H9 (cell line): ENCODE measurements around the gene DNASE1L2. TPM values are rescaled to one million over a fixed set of nuclear protein-coding genes. Genes with fewer than 3 reads are reported as not detected.

Experiments
- DNase-seq: peaks from one replicate; pipeline ENCODE4 v3.0.0-alpha.2; 2017
- H2AFZ ChIP-seq: one replicate; pipeline ENCODE4 v1.6.1; 2013; ENCODE audit warnings: mild to moderate bottlenecking, low read length, control low read depth, moderate library complexity
- H2AK5ac ChIP-seq: 2 replicates; pipeline ENCODE4 v1.6.1; 2013; ENCODE audit warnings: low read length, control low read depth, mixed read lengths; ENCODE audit not compliant: insufficient read length
- H2BK120ac ChIP-seq: one replicate; pipeline ENCODE4 v1.6.1; 2013; ENCODE audit warnings: low read depth, mild to moderate bottlenecking, low read length, control low read depth, inconsistent platforms; ENCODE audit not compliant: poor library complexity, severe bottlenecking
- H2BK12ac ChIP-seq: 2 replicates; pipeline ENCODE4 v1.6.1; 2013; ENCODE audit warnings: low read length, control low read depth, mixed read lengths, low read depth; ENCODE audit not compliant: insufficient read length
- H2BK15ac ChIP-seq: 2 replicates; pipeline ENCODE4 v1.6.1; 2013; ENCODE audit warnings: low read depth, low read length, control low read depth
- H2BK20ac ChIP-seq: one replicate; pipeline ENCODE4 v1.6.1; 2013; ENCODE audit warnings: low read depth, mild to moderate bottlenecking, low read length, control low read depth, inconsistent platforms; ENCODE audit not compliant: poor library complexity, severe bottlenecking
- H2BK5ac ChIP-seq: 2 replicates; pipeline ENCODE4 v1.6.1; 2013; ENCODE audit warnings: low read length, control low read depth, mixed read lengths; ENCODE audit not compliant: insufficient read length
- H3K14ac ChIP-seq: 2 replicates; pipeline ENCODE4 v1.6.1; 2013; ENCODE audit warnings: low read length, control low read depth; ENCODE audit not compliant: insufficient read depth
- H3K18ac ChIP-seq: 2 replicates; pipeline ENCODE4 v1.6.1; 2013; ENCODE audit warnings: low read depth, mild to moderate bottlenecking, mixed read lengths, low read length, control low read depth; ENCODE audit not compliant: insufficient read length
- H3K23ac ChIP-seq: 2 replicates; pipeline ENCODE4 v1.6.1; 2013; ENCODE audit warnings: low read length, control low read depth, mixed read lengths, low read depth; ENCODE audit not compliant: insufficient read length
- H3K23me2 ChIP-seq: 2 replicates; pipeline ENCODE4 v1.6.1; 2013; ENCODE audit warnings: low read depth, mild to moderate bottlenecking, mixed read lengths, low read length, control low read depth; ENCODE audit not compliant: insufficient read length, poor library complexity, severe bottlenecking
- H3K27ac ChIP-seq: 2 replicates; pipeline ENCODE4 v1.5.1; 2013; ENCODE audit warnings: low read length, control low read depth, mixed read lengths, low read depth; ENCODE audit not compliant: insufficient read length
- H3K27me3 ChIP-seq: 2 replicates; pipeline ENCODE4 v1.6.1; 2013; ENCODE audit warnings: low read length, control low read depth, inconsistent platforms; ENCODE audit not compliant: insufficient read depth
- H3K4ac ChIP-seq: 2 replicates; pipeline ENCODE4 v1.6.1; 2013; ENCODE audit warnings: low read depth, mild to moderate bottlenecking, control low read depth, inconsistent platforms, low read length, moderate library complexity
- H3K4me1 ChIP-seq: 2 replicates; pipeline ENCODE4 v1.6.1; 2013; ENCODE audit warnings: low read length, control low read depth, inconsistent platforms; ENCODE audit not compliant: insufficient read depth
- H3K4me2 ChIP-seq: 2 replicates; pipeline ENCODE4 v1.6.1; 2013; ENCODE audit warnings: low read length, control low read depth, mixed read lengths; ENCODE audit not compliant: insufficient read length, insufficient read depth
- H3K56ac ChIP-seq: 2 replicates; pipeline ENCODE4 v1.6.1; 2013; ENCODE audit warnings: low read depth, mild to moderate bottlenecking, mixed read lengths, low read length, control low read depth; ENCODE audit not compliant: insufficient read length
- H3K79me1 ChIP-seq: 2 replicates; pipeline ENCODE4 v1.6.1; 2013; ENCODE audit warnings: low read depth, mild to moderate bottlenecking, moderate library complexity, low read length, control low read depth, inconsistent platforms; ENCODE audit not compliant: insufficient read depth, poor library complexity, severe bottlenecking
- H3K79me2 ChIP-seq: 2 replicates; pipeline ENCODE4 v1.6.1; 2013; ENCODE audit warnings: low read length, control low read depth, inconsistent platforms; ENCODE audit not compliant: insufficient read depth
- H3K9ac ChIP-seq: 2 replicates; pipeline ENCODE4 v1.6.1; 2013; ENCODE audit warnings: low read length, control low read depth, mixed read lengths; ENCODE audit not compliant: insufficient read length; ENCODE audit errors: extremely low read depth
- H3K9me3 ChIP-seq: one replicate; pipeline ENCODE4 v1.6.1; 2013; ENCODE audit warnings: low read depth, low read length, inconsistent platforms; ENCODE audit not compliant: control insufficient read depth
- H3T11ph ChIP-seq: one replicate; pipeline ENCODE4 v1.6.1; 2013; ENCODE audit warnings: mild to moderate bottlenecking, low read length, control low read depth, inconsistent platforms
- H4K20me1 ChIP-seq: one replicate; pipeline ENCODE4 v1.6.1; 2013; ENCODE audit not compliant: control insufficient read depth, insufficient read length, insufficient read depth
- H4K5ac ChIP-seq: 2 replicates; pipeline ENCODE4 v1.6.1; 2013; ENCODE audit warnings: low read depth, mild to moderate bottlenecking, mixed read lengths, low read length, control low read depth; ENCODE audit not compliant: insufficient read length
- H4K8ac ChIP-seq: replicated peaks from 2 replicates; pipeline ENCODE4 v1.6.1; 2013; ENCODE audit warnings: low read length, control low read depth, mixed read lengths, low read depth; ENCODE audit not compliant: insufficient read length
- H4K91ac ChIP-seq: 2 replicates; pipeline ENCODE4 v1.6.1; 2013; ENCODE audit warnings: low read depth, mild to moderate bottlenecking, moderate library complexity, mixed read lengths, low read length, control low read depth; ENCODE audit not compliant: insufficient read length
- H3K27ac Mint-ChIP-seq, 3 experiments: 2 replicates in 2 of 3; 3 replicates in 1 of 3; pipeline ENCODE4 v1.8.0; 2020 to 2021; ENCODE audit warnings: mixed read lengths in 3 of 3, mild to moderate bottlenecking in 1 of 3, moderate library complexity in 1 of 3
- H3K27me3 Mint-ChIP-seq: 2 replicates; pipeline ENCODE4 v1.8.0; 2021; ENCODE audit warnings: low read depth, mild to moderate bottlenecking, moderate library complexity, mixed read lengths
- H3K36me3 Mint-ChIP-seq, 3 experiments: 2 replicates in 2 of 3; 3 replicates in 1 of 3; pipeline ENCODE4 v1.8.0; 2020 to 2021; ENCODE audit warnings: low read depth in 3 of 3, mixed read lengths in 3 of 3; ENCODE audit not compliant: insufficient read depth in 1 of 3
- H3K4me1 Mint-ChIP-seq, 2 experiments: 2 replicates each; pipeline ENCODE4 v1.8.0; 2020; ENCODE audit warnings: mixed read lengths in 2 of 2
- H3K4me3 Mint-ChIP-seq, 2 experiments: 2 replicates in 1 of 2; 3 replicates in 1 of 2; pipeline ENCODE4 v1.8.0; 2020 to 2021; ENCODE audit warnings: mild to moderate bottlenecking in 2 of 2, mixed read lengths in 2 of 2, moderate library complexity in 1 of 2
- H3K9me3 Mint-ChIP-seq, 2 experiments: 2 replicates in 1 of 2; 3 replicates in 1 of 2; pipeline ENCODE4 v1.8.0; 2020; ENCODE audit warnings: mild to moderate bottlenecking in 2 of 2, mixed read lengths in 2 of 2, moderate library complexity in 1 of 2
- WGBS: extraction: QIAGEN DNeasy Blood & Tissue Kit; methylation state at CpG from one replicate; pipeline ENCODE4 v1.1.7; 2013; ENCODE audit warnings: missing lambda C conversion rate, low lambda C conversion rate, mixed read lengths; ENCODE audit not compliant: insufficient read length; ENCODE audit errors: extremely low coverage; 5-methylcytosine and 5-hydroxymethylcytosine counted together
- total RNA-seq: library from RNA; stranded (reverse); gene quantifications from 2 replicates; pipeline ENCODE4 v1.2.1, GENCODE V29; 2021
- TF ChIP-seq, protein P1 (sequence below): fragments of 200-600 bp; sonication (generic); conservative IDR thresholded peaks from 3 replicates; pipeline ENCODE4 v1.8.0; 2021; ENCODE audit warnings: antibody characterized with exemption, mild to moderate bottlenecking

DNASE1L2 gene
- total RNA-seq, 1 experiment from 2014 or later = 2.5 TPM

DNA sequence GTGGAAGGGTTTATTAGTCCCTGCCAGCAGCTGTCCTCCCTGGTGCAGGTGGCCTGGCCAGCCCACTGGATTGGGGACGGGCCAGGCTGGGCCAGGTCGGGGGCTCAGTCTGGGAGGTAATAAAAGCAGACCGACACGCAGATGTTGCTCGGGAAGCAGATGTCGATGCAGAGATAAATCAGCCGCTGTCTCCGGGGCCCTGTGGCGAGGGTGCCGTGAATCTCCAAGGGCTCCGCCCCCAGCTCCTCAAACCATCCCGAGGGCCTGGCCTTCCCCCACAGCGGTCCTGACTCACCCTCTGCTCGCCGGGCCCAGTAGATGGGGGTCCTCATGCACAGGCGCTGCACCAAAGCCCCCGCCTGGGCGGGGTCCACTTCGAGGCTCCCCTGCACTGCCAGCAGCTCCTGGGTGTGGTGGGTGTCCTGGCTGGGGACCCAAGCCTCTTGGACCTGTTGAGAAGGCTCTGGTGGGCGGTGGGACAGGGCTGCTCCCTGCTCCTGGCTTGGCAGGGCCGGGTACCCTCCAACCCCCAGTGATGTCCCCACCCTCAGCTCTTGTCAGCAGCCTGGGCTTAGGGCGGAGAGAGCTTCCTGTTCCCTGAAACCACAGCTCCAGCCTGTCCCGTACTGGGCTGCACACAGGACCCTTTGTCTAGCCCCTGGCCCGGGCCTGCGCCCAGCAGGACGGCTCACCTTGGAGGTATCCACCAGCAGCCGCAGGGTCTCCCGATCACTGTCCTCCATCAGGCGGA, 26.8 kb upstream of the DNASE1L2 start:
- peaks cover 6% of the 10 kb centered on the region; the same call in 1 of the 2 replicates for H3K79me2 ChIP-seq
- no peak overlapping the region for H2BK20ac ChIP-seq
- H2BK120ac ChIP-seq = no peak overlapping the region
- Mint-ChIP-seq H3K4me3 (no peak overlapping the region), H3K36me3 (peaks cover 17 to 48% (median 46%) of the 10 kb centered on the region in 3 experiments; a peak in 6 of 7 replicates), H3K9me3 (peaks cover 0 to 2% of the 10 kb centered on the region in 2 experiments; a peak in 1 of 5 replicates), H3K27ac (no peak overlapping the region), H3K27me3 (peaks cover 2% of the 10 kb centered on the region), H3K4me1 (peaks cover 18 to 22% of the 10 kb centered on the region in 2 experiments)
- DNase-seq = no peak
- H4K91ac ChIP-seq = no peak overlapping the region
- H3K4me2 ChIP-seq = no peak overlapping the region
- no peak overlapping the region for H3K23ac ChIP-seq
- H3K14ac ChIP-seq = no peak overlapping the region
- H3K4me1 ChIP-seq = no peaks in the 10 kb centered on the region; the same call in 1 of the 2 replicates
- H4K8ac ChIP-seq = no peak overlapping the region
- no peak overlapping the region for H2BK15ac ChIP-seq
- no CpG with 5 or more reads among the region's 29 CpGs for WGBS
- no peak overlapping the region for H3K18ac ChIP-seq
- no peak overlapping the region for H3T11ph ChIP-seq
- H3K27me3 ChIP-seq = no peaks in the 10 kb centered on the region
- TF ChIP-seq, protein P1, sequence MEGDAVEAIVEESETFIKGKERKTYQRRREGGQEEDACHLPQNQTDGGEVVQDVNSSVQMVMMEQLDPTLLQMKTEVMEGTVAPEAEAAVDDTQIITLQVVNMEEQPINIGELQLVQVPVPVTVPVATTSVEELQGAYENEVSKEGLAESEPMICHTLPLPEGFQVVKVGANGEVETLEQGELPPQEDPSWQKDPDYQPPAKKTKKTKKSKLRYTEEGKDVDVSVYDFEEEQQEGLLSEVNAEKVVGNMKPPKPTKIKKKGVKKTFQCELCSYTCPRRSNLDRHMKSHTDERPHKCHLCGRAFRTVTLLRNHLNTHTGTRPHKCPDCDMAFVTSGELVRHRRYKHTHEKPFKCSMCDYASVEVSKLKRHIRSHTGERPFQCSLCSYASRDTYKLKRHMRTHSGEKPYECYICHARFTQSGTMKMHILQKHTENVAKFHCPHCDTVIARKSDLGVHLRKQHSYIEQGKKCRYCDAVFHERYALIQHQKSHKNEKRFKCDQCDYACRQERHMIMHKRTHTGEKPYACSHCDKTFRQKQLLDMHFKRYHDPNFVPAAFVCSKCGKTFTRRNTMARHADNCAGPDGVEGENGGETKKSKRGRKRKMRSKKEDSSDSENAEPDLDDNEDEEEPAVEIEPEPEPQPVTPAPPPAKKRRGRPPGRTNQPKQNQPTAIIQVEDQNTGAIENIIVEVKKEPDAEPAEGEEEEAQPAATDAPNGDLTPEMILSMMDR = no peak
- H4K20me1 ChIP-seq = no peaks in the 10 kb centered on the region
- no peak overlapping the region for H2BK5ac ChIP-seq
- no peak overlapping the region for H3K9ac ChIP-seq
- H2BK12ac ChIP-seq = no peak overlapping the region
- no peak overlapping the region for H2AFZ ChIP-seq
- no peak overlapping the region for H3K56ac ChIP-seq
- no peak overlapping the region for H4K5ac ChIP-seq
- H3K79me1 ChIP-seq = peaks cover 6% of the 10 kb centered on the region
- H3K4ac ChIP-seq = no peak overlapping the region
- no peak overlapping the region for H3K27ac ChIP-seq
- H2AK5ac ChIP-seq = no peak overlapping the region
- peaks cover 20% of the 10 kb centered on the region for H3K23me2 ChIP-seq
- H3K9me3 ChIP-seq = no peaks in the 10 kb centered on the region
